HG02884 (cell line): ENCODE results near the gene ATAD5.

Source experiments
- ATAC-seq: cut with Tn5 transposase; IDR thresholded peaks from one replicate; pipeline ENCODE4 v1.9.1; 2021; ENCODE audit warnings: mild to moderate bottlenecking, moderate library complexity; ENCODE audit not compliant: unreplicated experiment

The ATAD5 gene

DNA sequence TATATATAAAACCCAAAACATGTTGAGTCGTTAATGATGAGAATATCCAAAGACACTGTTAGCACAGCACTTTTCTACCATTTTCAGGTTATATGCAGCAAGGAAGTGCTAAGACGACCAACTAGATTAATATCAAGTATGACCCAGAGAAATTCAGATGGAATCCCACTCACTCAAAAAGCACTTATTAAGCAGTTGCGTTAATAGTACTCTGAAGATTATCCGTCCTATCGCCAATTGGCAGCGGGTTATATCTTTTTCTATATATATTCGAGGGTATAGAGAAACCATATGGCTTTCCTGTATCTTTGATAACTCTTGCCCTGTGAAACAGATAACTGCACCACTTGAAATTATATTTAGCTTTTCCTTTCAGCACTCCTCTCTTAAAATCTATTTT is 8.3 kb upstream of the ATAD5 start:
- ATAC-seq = no peak

GRCh38 chr17:30824002-30824355 is 7.8 kb upstream of the ATAD5 start:
- ATAC-seq = no peak

GRCh38 chr17:30824356-30825145 is 7.2 kb upstream of the ATAD5 start, which contains the start of gene CRLF3:
Gene CRLF3 (minus strand): TSS chr17:30824692. CDS start chr17:30824651, 41 bp downstream.
- ATAC-seq = peak; percentile 80

DNA sequence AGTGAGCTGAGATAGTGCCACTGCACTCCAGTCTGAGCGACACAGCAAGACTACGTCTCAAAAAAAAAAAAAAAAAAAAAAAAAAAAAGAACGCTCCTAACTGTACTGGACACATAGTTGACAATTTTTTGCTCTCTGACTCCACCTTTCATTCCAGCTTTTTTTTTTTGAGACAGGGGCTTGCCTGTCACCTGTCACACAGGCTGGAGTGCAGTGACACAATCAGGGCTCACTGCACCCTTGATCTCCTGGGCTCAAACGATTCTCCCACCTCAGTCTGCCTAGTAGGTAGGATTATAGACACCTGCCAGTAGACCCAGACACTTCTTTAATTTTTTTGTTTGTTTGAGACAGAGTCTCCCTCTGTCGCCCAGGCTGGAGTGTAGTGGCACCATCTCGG is 4.7 kb upstream of the ATAD5 start:
- ATAC-seq = no peak

GRCh38 chr17:30829022-30829421 is 2.7 kb upstream of the ATAD5 start:
- no peak for ATAC-seq

DNA sequence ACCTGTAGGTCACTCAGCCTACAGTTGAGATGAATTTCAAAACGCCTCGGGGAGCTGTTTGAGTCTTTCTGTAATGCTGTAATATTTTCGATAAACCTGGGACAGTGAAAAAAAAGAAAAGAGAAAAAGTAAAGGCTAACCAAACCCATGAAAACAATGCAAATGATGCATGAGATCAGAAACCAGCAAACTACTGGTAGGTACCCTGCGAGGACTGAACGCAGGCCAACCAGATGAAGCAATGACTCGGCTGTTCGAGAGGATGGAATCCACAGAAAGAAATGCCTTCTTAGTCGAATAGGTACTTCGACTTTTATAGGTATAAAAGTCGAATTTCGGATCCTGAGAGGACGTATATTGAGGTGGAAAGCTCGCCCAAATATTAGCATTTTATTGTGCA is 509 bp upstream of the ATAD5 start:
- ATAC-seq = no peak

DNA sequence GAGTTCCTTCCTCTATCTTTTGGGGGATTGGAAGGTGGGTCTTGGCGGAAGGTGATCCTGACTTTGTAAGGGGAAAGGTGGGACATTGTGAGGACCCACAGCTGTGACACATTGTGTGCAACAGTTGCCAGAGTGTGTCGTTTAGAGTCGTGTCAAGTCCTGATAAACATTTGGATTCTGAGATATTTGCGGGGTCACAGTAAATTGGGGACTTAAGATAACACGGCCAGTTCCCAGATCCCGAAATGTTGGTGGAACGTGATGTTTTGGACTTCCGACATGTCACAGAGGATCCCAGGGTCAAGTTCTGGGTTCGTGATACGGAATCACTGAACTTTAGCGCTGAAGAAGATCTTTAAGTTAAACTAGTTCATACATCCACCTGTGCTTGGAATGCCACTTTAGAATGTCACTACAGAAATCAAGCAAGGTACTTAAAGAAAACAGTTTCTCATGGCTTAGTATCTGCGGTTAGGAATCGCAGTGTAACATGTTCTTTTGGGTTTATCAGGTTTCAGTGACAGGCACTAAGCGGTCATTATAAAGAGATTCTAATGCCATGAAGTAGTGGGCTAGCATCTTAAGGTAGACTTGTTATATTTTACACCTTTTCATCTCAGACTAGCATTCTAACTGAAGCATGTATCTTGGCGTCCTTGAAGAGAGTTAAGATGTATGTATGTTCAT is 815 bp downstream of the ATAD5 start:
- no peak for ATAC-seq

GRCh38 chr17:30838202-30838807 is 6.5 kb downstream of the ATAD5 start:
- ATAC-seq = no peak

DNA sequence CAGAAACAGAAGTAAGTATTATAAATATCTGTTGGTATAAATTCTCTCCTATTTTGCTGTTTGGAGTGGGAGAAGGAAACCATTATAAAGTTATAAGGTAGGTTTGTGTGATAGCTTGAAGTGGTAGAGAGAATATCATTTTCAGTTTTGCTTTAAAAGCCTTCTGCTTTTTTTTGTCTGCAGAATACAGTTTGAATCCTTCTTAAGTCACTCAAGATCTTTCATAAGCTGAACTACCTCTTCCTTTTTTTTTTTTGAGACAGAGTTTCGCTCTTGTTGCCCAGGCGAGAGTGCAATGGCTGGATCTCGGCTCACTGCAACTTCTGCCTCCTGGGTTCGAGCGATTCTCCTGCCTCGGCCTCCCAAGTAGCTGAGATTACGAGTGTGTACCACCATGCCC is 9.0 kb downstream of the ATAD5 start:
- ATAC-seq = no peak

- no peak for ATAC-seq
Measured at GRCh38 chr17:30848021-30848420, 16.3 kb downstream of the ATAD5 start.

DNA sequence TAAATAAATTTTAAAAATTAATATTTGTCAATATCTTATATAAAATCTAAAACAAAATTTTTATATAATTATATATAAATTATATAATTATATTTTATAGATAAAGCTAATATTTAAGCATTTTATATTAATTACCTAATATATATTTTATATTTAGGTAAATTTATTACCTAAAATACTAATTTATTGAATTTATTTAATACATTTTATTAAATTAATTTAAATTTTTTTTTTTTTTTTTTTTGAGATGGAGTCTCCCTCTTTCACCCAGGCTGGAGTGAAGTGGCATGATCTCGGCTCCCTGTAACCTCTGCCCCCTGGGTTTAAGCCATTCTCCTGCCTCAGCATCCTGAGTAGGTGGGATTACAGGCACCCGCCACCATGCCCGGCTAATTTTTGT is 22.4 kb downstream of the ATAD5 start:
- no peak for ATAC-seq

- ATAC-seq = no peak
Measured at GRCh38 chr17:30858556-30859250, 26.9 kb downstream of the ATAD5 start.

- ATAC-seq = no peak
Measured at GRCh38 chr17:30864636-30865035, 32.9 kb downstream of the ATAD5 start.

GRCh38 chr17:30869005-30869404 is 37.2 kb downstream of the ATAD5 start:
- ATAC-seq = no peak

GRCh38 chr17:30886187-30886586 is 54.4 kb downstream of the ATAD5 start:
- ATAC-seq = no peak

GRCh38 chr17:30894236-30894635 is 62.5 kb downstream of the ATAD5 start:
- ATAC-seq = no peak

DNA sequence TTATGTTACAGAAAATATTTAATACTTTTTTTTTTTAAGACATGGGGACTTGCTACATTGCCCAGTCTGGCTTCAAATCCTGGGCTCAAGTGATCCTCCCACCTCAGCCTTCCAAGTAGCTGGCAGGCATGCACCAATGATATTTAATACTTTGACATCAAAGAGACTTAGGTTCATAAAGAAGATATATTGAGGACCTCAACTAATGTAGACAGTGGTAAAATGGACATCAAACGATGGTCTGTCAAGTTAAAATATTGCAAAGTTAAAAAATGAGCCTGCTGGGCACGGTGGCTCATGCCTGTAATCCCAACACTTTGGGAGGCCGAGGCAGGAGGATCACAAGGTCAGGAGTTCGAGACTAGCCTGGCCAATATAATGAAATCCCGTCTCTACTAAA is 65.5 kb downstream of the ATAD5 start:
- ATAC-seq = no peak

- ATAC-seq = peak; percentile 31
Measured at GRCh38 chr17:30905742-30906100, 74.0 kb downstream of the ATAD5 start.

DNA sequence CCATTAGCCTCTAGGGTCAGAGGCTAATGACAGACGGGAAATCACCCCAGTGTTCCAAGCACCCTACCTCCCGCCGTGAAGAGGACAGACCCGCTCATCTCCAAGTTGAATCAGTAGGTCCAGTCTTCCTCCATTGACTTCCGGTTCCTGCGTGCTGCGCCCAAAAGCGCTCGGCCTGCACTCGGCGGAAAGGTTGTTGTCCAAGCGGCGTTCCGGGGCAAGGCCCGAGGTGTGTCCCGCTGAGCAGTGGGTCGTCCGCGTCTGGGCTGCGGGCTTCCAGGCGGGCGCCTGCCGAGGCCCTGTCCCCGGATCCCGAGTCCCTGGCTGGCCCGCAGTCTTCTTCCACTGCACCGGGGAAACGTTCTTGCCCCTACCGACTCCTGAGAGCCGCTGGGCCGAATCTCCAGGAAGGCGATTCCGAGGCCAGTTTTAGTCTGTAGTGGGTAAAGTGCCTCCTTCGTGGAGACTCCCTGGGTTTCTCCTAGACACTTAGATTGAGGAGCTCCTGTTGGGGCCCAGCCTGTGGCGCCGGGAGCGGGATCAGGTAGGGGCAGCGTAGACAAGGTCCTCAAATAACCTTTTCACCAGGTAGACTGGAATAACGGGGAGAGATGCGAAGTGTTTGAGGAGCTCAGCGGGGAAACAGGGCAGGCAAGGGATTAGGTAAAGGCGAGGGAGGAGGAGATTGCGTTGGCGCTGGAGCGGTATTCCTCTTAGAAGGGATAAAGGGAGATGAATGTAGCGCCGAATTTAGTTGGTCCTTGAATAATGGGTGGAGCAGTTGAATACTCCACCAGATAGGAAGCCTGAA is 74.5 kb downstream of the ATAD5 start, which contains the start of gene TEFM:
TEFM (minus strand) TSS at position 138 of the 811 bp plus-strand sequence; CDS start at position 98, 40 bp downstream.
- ATAC-seq = peak; percentile 83

GRCh38 chr17:30908717-30909420 is 77.1 kb downstream of the ATAD5 start:
- ATAC-seq = no peak
